Activated CD4-positive, alpha-beta T cell treated with anti-CD3 and anti-CD28 coated beads, Interleukin-2, amount 50 U/mL, for 1 hour (primary cell): ENCODE data around the gene RAB10.
"Not testable (repeated sequence)": the region's sequence is repeated elsewhere in the genome, so short reads cannot be mapped to it uniquely, and the experiment has no call there.

Experiments used
- DNase-seq: peaks from one replicate; pipeline ENCODE4 v3.0.0-alpha.2; 2020

RAB10 gene

GRCh38 chr2:26164641-26165211 is 130.8 kb downstream of the RAB10 start:
- no peak for DNase-seq

GRCh38 chr2:26165403-26165802 is 131.5 kb downstream of the RAB10 start:
- DNase-seq, result no peak

- not testable (repeated sequence) for DNase-seq
Measured at GRCh38 chr2:26166541-26166940, 132.7 kb downstream of the RAB10 start.

- no peak for DNase-seq
Measured at GRCh38 chr2:26168785-26169184, 134.9 kb downstream of the RAB10 start.

GRCh38 chr2:26169226-26169625 is 135.3 kb downstream of the RAB10 start:
- no peak for DNase-seq

- no peak for DNase-seq
Measured at GRCh38 chr2:26169681-26170414, 136.0 kb downstream of the RAB10 start.

- DNase-seq, result no peak
Measured at GRCh38 chr2:26170795-26171194, 136.9 kb downstream of the RAB10 start.

GRCh38 chr2:26172189-26172870 is 138.4 kb downstream of the RAB10 start:
- DNase-seq, result no peak

GRCh38 chr2:26172871-26173775 is 139.2 kb downstream of the RAB10 start, which contains the start of gene GAREM2:
Gene GAREM2, plus strand, starts transcription at chr2:26173088. Its CDS starts 133 bp downstream, at chr2:26173221.
- DNase-seq, result no peak

GRCh38 chr2:26173776-26174482 is 140.0 kb downstream of the RAB10 start:
- DNase-seq, result no peak

GRCh38 chr2:26174691-26175465 is 141.0 kb downstream of the RAB10 start:
- no peak for DNase-seq

- DNase-seq, result no peak
Measured at GRCh38 chr2:26175466-26176278, 141.8 kb downstream of the RAB10 start.

GRCh38 chr2:26176279-26176615 is 142.4 kb downstream of the RAB10 start:
- DNase-seq, result no peak

GRCh38 chr2:26177122-26177521 is 143.2 kb downstream of the RAB10 start:
- DNase-seq, result no peak

- DNase-seq, result no peak
Measured at GRCh38 chr2:26178246-26178645, 144.4 kb downstream of the RAB10 start.

- no peak for DNase-seq
Measured at GRCh38 chr2:26178746-26179436, 145.0 kb downstream of the RAB10 start.

- no peak for DNase-seq
Measured at GRCh38 chr2:26179446-26179913, 145.6 kb downstream of the RAB10 start.

- DNase-seq, result no peak
Measured at GRCh38 chr2:26182441-26182840, 148.6 kb downstream of the RAB10 start.

GRCh38 chr2:26182887-26183630 is 149.2 kb downstream of the RAB10 start:
- no peak for DNase-seq
